ENCODE measurements around the gene NCAPD2. TPM values are rescaled to one million over a fixed set of nuclear protein-coding genes. Genes with fewer than 3 reads are reported as not detected.
A peak's percentile ranks its signal among the peaks of the same experiment; 100 is the strongest.

NCAPD2 gene
- total RNA-seq, 1 experiment from 2014 or later: 114 TPM

DNA sequence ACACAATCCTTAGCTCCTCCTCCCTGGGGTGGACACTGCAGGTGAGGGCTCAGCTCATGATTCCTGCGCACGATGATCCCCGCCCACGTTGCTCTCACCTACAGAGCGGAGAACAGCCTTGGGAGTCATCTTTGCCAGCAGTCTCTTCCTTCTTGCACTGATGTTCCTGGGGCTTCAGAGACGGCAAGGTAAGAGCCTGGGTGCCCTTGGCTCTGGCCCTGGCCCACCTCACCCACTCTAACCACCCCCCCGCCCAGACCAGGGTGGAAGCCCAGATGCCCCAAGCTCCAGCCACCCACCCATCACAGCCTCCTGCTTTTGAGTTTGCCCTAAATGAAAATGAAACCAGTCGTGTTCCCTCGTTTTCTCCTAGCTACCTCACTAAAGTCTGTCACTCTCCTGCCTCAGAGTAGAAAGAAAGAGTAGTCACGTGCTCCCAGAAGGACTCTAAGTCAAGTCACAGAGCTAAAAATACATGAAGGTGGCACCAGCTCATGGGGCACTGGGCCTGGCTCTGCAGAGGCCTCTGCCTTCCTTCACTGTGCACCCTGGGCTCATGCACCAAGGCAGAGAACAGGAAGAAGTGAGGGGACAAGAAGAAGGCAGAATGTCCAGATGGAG lies 33.0 kb upstream of the NCAPD2 start:
- H3K4me3 Mint-ChIP-seq: no peak overlapping the region
- H2AK5ac ChIP-seq (ENCODE audit: insufficient read length, low read length): no peak overlapping the region
- no peak overlapping the region for H3K27ac ChIP-seq (ENCODE audit: insufficient read length, low read depth, low read length)
- H4K8ac ChIP-seq (replicated peaks; ENCODE audit: insufficient read length, low read depth, low read length): no peak overlapping the region
- peaks cover 28 to 67% (median 53%) of the 10 kb centered on the region in 3 experiments; a peak in 6 of 7 replicates for H3K36me3 Mint-ChIP-seq (ENCODE audit: insufficient read depth in 1 of 3, low read depth in 3 of 3)
- H3K23ac ChIP-seq (ENCODE audit: insufficient read length, low read depth, low read length): no peak overlapping the region
- H3K27me3 ChIP-seq (ENCODE audit: insufficient read depth, low read length): no peaks in the 10 kb centered on the region
- H3K4me2 ChIP-seq (ENCODE audit: insufficient read depth, insufficient read length, low read length): no peak overlapping the region
- no peaks in the 10 kb centered on the region for H3K79me1 ChIP-seq (ENCODE audit: insufficient read depth, low read depth, low read length, poor library complexity, severe bottlenecking)
- no peak overlapping the region for H2BK5ac ChIP-seq (ENCODE audit: insufficient read length, low read length)
- no peaks in the 10 kb centered on the region for H3K27me3 Mint-ChIP-seq (ENCODE audit: low read depth)
- H3K23me2 ChIP-seq (ENCODE audit: insufficient read length, low read depth, low read length, poor library complexity, severe bottlenecking): no peaks in the 10 kb centered on the region
- WGBS (ENCODE audit: extremely low coverage, insufficient read length, low lambda C conversion rate): no CpG with 5 or more reads among the region's 10 CpGs
- H3K4ac ChIP-seq (ENCODE audit: low read depth, low read length): no peak overlapping the region
- no peak overlapping the region for H4K91ac ChIP-seq (ENCODE audit: insufficient read length, low read depth, low read length)
- H2BK15ac ChIP-seq (ENCODE audit: low read depth, low read length): no peak overlapping the region
- TF ChIP-seq, protein P1, sequence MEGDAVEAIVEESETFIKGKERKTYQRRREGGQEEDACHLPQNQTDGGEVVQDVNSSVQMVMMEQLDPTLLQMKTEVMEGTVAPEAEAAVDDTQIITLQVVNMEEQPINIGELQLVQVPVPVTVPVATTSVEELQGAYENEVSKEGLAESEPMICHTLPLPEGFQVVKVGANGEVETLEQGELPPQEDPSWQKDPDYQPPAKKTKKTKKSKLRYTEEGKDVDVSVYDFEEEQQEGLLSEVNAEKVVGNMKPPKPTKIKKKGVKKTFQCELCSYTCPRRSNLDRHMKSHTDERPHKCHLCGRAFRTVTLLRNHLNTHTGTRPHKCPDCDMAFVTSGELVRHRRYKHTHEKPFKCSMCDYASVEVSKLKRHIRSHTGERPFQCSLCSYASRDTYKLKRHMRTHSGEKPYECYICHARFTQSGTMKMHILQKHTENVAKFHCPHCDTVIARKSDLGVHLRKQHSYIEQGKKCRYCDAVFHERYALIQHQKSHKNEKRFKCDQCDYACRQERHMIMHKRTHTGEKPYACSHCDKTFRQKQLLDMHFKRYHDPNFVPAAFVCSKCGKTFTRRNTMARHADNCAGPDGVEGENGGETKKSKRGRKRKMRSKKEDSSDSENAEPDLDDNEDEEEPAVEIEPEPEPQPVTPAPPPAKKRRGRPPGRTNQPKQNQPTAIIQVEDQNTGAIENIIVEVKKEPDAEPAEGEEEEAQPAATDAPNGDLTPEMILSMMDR (conservative IDR thresholded peaks at IDR 0.05): no peak
- no peak for DNase-seq
- no peak overlapping the region for H3K9ac ChIP-seq (ENCODE audit: extremely low read depth, insufficient read length, low read length)
- no peak overlapping the region for H3K56ac ChIP-seq (ENCODE audit: insufficient read length, low read depth, low read length)
- H3K9me3 ChIP-seq (ENCODE audit: control insufficient read depth, low read depth, low read length): no peaks in the 10 kb centered on the region
- H3K14ac ChIP-seq (ENCODE audit: insufficient read depth, low read length): no peak overlapping the region
- H3K18ac ChIP-seq (ENCODE audit: insufficient read length, low read depth, low read length): no peak overlapping the region
- H3K79me2 ChIP-seq (ENCODE audit: insufficient read depth, low read length): no peaks in the 10 kb centered on the region
- no peak overlapping the region for H4K5ac ChIP-seq (ENCODE audit: insufficient read length, low read depth, low read length)
- no peak overlapping the region for H3T11ph ChIP-seq (ENCODE audit: low read length)
- H3K27ac Mint-ChIP-seq: peak overlapping the region; percentile 7 to 70 (median 21); a peak in 5 of 7 replicates
- H4K20me1 ChIP-seq (ENCODE audit: control insufficient read depth, insufficient read depth, insufficient read length): no peaks in the 10 kb centered on the region
- H2BK12ac ChIP-seq (ENCODE audit: insufficient read length, low read depth, low read length): no peak overlapping the region
- no peaks in the 10 kb centered on the region for H3K9me3 Mint-ChIP-seq
- H3K4me1 Mint-ChIP-seq: peaks cover 0 to 14% of the 10 kb centered on the region in 2 experiments
- no peak overlapping the region for H2BK20ac ChIP-seq (ENCODE audit: low read depth, low read length, poor library complexity, severe bottlenecking)
- no peak overlapping the region for H2AFZ ChIP-seq (ENCODE audit: low read length)
- no peaks in the 10 kb centered on the region for H3K4me1 ChIP-seq (ENCODE audit: insufficient read depth, low read length)
- no peak overlapping the region for H2BK120ac ChIP-seq (ENCODE audit: low read depth, low read length, poor library complexity, severe bottlenecking)

Data from H9 (cell line).